Activated CD4-positive, alpha-beta T cell treated with anti-CD3 and anti-CD28 coated beads, Interleukin-2, amount 10 ng/mL, durations not matched to agents 24 days and 14 days (primary cell): ENCODE data around the gene MAP2K3. TPM values are rescaled to one million over a fixed set of nuclear protein-coding genes. Genes with fewer than 3 reads are reported as not detected.
A peak's percentile ranks its signal among the peaks of the same experiment; 100 is the strongest.
"Not testable (repeated sequence)": the region's sequence is repeated elsewhere in the genome, so short reads cannot be mapped to it uniquely, and the experiment has no call there.

Source experiments
- DNase-seq: peaks from one replicate; pipeline ENCODE4 v3.0.0; 2022
- H3K27ac Mint-ChIP-seq: one replicate; pipeline ENCODE4 v1.8.0; 2022; ENCODE audit warnings: mild to moderate bottlenecking, mixed read lengths
- H3K27me3 Mint-ChIP-seq: one replicate; pipeline ENCODE4 v1.8.0; 2022; ENCODE audit warnings: mixed read lengths
- H3K36me3 Mint-ChIP-seq: one replicate; pipeline ENCODE4 v1.8.0; 2022; ENCODE audit warnings: low read depth, mild to moderate bottlenecking, mixed read lengths
- H3K4me1 Mint-ChIP-seq: one replicate; pipeline ENCODE4 v1.8.0; 2021; ENCODE audit warnings: mixed read lengths
- H3K4me3 Mint-ChIP-seq: one replicate; pipeline ENCODE4 v1.8.0; 2022; ENCODE audit warnings: mild to moderate bottlenecking, moderate library complexity, mixed read lengths
- H3K9me3 Mint-ChIP-seq: one replicate; pipeline ENCODE4 v1.8.0; 2021; ENCODE audit warnings: mixed read lengths
- intact Hi-C: fragments of 100-400 bp; cut with micrococcal nuclease; formaldehyde crosslinking; loops from one replicate; pipeline ENCODE4 v1.15.1; 2023
- total RNA-seq: library from RNA; stranded (reverse); gene quantifications from 2 replicates; pipeline ENCODE4 v1.2.3, GENCODE V29; 2022

MAP2K3 gene
- total RNA-seq, 1 donor from 2014 or later: 166 TPM

DNA sequence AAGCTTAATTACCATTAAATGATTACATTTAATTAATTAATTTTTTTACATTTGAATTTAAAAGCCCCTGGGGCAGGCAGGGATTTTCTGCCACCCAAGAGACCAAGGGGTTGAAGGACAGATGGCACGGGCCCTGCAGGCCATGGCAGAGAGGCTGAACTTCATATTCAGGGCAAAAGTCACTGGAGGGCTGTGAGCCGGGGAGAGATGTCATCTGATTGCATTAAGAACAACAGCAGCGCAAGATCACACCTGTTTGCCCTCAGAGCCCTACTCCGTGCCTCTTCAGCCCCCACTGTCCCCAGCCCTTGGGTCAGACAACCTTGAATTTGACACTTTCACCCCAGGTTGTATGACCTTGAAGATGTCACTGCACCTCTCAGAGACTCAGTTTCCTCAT lies 35.9 kb downstream of the MAP2K3 start:
- DNase-seq, H3K9me3 Mint-ChIP-seq, H3K4me1 Mint-ChIP-seq, H3K27me3 Mint-ChIP-seq, H3K4me3 Mint-ChIP-seq, intact Hi-C loops, H3K36me3 Mint-ChIP-seq, H3K27ac Mint-ChIP-seq: not testable (repeated sequence)

DNA sequence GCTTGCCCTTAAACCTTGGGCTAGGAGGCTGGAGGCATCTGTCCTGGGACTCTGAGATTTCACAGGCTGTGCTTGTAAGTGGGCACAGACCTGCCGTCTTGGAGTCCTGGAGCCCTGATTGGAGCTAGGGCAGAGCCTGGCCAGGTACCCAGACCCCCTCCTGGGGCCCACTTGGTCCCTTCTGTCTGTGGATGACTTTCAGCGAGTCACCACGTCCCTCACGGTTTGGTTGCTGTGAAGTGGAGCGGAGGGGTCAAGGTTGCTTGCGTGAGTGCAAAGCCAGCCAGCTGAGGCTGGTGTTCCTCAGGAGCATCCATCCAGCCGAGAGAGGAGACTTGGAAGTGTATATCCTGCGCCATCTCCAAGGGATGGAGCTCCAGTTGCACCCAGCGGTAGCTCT lies 36.5 kb downstream of the MAP2K3 start:
- H3K36me3 Mint-ChIP-seq, H3K4me1 Mint-ChIP-seq: not testable (repeated sequence)

DNA sequence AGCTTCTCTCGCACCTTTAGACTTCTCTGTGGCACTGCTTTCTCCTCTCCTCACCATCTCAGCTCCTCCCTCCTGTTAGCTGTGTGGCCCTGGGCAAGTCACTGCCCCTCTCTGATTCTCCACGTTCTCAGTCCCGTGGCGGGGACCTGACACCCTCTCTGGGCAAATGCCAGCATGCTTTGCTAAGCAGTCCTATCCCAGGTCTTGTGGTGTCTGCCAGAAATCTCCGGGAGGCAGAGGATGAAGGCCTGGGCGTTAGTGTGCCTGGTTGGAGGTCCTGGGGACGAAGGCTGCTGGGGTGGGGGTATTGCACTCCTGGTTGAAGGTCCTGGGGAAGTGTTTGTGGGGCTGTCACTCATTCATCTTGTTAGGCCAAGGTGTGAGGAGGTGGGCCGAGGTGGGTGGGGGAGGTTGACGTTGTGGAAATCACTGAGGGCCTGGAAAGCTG lies 37.3 kb downstream of the MAP2K3 start:
- H3K27me3 Mint-ChIP-seq: peaks cover 11% of the 10 kb centered on the region
- H3K36me3 Mint-ChIP-seq, H3K4me3 Mint-ChIP-seq, H3K27ac Mint-ChIP-seq, DNase-seq, H3K9me3 Mint-ChIP-seq, H3K4me1 Mint-ChIP-seq: not testable (repeated sequence)
- intact Hi-C loops: loop anchor here (2.0 kb wide), 2 partner anchors 33 to 189 kb away; no protein-coding TSS in a partner anchor

More for the DNA sequence above, 36.5 kb downstream of the MAP2K3 start:
- H3K9me3 Mint-ChIP-seq, H3K27ac Mint-ChIP-seq, H3K27me3 Mint-ChIP-seq, H3K4me3 Mint-ChIP-seq, DNase-seq, intact Hi-C loops: not testable (repeated sequence)

DNA sequence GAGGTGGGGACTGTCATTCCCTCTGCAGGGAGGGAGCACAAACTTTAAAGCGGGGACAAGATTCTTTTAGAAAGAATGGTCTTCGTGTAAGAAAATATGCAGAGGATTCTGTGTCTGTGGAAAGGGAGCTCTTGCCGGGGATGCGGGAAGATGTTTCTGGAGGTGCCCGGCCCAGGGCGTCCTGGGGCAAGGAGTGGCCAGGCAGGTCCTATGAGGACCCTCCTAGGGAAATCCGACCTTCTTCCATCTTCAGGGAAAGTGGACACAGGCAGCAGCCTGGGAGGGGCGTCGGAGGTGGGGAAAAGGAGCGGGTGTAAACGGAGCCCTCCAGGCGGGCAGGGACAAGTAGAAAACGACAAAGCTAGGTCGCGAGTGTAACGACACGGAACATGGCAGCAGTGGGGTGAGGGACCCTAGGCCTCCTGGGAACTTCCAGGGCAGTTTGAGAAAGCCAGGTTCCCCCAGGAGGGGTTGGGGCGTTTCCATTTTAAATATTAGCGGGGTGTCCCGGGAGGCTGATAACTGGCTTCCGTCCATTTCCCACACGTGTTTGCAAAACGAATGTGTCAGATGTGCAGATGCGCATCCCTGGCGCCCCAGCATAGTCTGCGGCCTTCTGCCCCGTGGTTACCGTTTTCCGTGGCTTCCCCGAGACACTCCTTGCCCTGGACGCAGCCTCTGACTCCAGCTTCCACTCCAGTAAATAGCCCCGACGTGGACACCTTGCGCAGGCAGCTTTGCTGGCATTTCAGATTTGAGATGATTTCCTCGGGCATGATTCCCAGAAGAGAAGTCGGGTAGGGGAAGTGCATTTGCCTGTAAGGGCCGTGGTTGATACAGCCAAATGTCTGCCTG lies 39.0 kb downstream of the MAP2K3 start:
- not testable (repeated sequence) for H3K4me1 Mint-ChIP-seq, DNase-seq, H3K36me3 Mint-ChIP-seq, H3K27ac Mint-ChIP-seq, H3K9me3 Mint-ChIP-seq
- H3K4me3 Mint-ChIP-seq: peak overlapping the region; percentile 94
- H3K27me3 Mint-ChIP-seq: peaks cover 14% of the 10 kb centered on the region
- intact Hi-C loops: loop anchor here (2.0 kb wide), 2 partner anchors 35 to 187 kb away; no protein-coding TSS in a partner anchor

DNA sequence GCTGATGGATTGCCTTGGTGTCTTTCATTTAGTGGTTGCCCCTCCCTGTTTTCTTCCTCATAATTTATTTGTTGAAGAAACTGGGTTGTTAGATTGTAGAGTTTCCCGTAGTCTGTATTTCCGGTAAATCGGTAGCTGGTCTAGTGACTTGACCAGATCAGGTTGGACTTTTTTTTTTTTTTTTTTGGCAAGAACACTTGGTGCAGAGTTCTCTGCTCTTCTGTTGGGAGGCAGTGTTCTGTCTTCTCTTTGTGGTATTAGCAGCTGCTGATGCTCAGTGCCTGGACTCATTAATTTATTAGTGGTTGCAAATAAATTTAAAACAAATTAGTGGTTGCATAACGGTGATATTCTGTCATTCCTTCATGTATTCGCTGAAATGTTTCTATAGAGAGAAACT lies 40.2 kb downstream of the MAP2K3 start:
- H3K36me3 Mint-ChIP-seq, H3K9me3 Mint-ChIP-seq, intact Hi-C loops, H3K4me3 Mint-ChIP-seq, DNase-seq, H3K4me1 Mint-ChIP-seq, H3K27ac Mint-ChIP-seq: not testable (repeated sequence)
- peaks cover 18% of the 10 kb centered on the region for H3K27me3 Mint-ChIP-seq

DNA sequence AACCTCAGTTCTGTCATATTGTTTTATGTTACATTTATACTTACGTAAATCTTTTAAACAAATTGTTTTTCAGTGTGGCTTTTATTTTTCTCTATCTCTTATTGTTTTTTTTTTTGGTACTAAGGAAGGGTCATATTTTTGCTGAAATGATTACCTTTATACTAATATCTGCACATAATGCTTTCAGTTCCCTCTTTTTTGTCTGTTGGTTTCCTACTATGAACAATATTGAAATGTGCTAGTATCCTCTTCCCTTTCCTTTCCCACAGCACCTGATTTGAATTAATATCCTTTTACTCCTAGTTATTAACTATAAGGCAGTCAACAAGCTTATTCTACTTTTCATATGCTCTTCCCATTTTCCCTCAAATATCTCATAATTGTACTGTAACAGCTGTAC lies 43.4 kb downstream of the MAP2K3 start:
- H3K36me3 Mint-ChIP-seq, DNase-seq, intact Hi-C loops, H3K27ac Mint-ChIP-seq, H3K4me1 Mint-ChIP-seq, H3K4me3 Mint-ChIP-seq: not testable (repeated sequence)
- Mint-ChIP-seq H3K9me3 (peaks cover 10% of the 10 kb centered on the region), H3K27me3 (peaks cover 18% of the 10 kb centered on the region)

DNA sequence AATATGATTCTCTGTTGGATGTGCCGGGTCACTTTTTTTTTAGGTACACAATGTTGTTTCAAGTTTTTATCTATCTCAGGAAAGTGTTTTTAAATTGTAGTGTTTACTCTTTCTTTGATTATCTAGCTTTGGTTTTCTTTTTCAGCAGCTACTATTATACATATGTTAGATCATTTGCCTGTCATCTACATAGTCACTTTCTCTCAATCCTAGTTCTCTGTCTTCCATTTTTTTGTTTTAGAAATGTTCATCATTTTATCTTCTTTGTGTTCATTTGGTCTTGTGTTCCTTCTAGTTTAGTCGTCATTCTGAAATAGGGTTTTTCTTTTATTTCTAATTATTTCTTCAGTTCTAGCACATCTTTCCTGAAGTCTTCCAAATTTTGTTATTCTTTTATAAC lies 44.3 kb downstream of the MAP2K3 start:
- intact Hi-C loops, H3K4me3 Mint-ChIP-seq, DNase-seq, H3K4me1 Mint-ChIP-seq, H3K36me3 Mint-ChIP-seq, H3K27ac Mint-ChIP-seq: not testable (repeated sequence)
- Mint-ChIP-seq H3K27me3 (peaks cover 14% of the 10 kb centered on the region), H3K9me3 (peaks cover 10% of the 10 kb centered on the region)

DNA sequence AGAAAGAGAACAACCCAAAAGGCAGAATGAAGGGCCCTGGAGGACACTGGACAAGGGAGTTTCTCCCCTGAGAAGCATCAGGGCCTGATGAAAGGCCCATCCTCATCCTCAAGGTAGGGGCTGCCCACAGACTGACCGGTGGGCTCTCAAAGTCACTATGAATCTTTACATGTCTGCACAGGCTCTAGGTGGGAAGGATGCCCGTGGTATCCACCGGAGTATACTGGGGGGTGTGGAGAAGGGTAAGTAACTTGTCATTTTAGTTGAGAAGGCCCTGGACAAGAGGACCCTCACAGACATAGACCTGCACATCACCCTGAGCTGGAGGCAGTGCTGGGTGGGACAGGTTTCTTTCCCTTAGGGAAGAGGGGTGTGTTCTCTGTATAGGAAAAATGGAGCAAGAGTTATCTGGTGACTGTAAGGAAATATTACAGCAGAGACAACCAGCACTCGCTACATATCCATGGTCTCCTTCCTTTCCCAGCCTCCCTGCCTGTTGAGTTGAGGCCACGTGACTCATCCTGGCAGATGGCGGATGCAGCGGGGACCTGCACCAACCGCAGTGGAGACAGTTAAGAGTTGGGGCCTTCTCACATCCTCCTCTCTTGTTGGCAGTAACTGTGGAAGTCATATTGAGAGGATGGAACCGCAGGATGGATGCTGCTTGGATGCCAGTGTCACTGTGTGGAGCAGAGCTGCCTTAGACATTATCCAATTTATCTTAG lies 46.1 kb downstream of the MAP2K3 start:
- intact Hi-C loops: no loop called here
- Mint-ChIP-seq H3K27me3 (peaks cover 9% of the 10 kb centered on the region), H3K9me3 (peaks cover 10% of the 10 kb centered on the region), H3K36me3 (no peaks in the 10 kb centered on the region), H3K4me1 (peaks cover under 1% of the 10 kb centered on the region), H3K4me3 (no peak overlapping the region), H3K27ac (no peak overlapping the region)
- no peak for DNase-seq

DNA sequence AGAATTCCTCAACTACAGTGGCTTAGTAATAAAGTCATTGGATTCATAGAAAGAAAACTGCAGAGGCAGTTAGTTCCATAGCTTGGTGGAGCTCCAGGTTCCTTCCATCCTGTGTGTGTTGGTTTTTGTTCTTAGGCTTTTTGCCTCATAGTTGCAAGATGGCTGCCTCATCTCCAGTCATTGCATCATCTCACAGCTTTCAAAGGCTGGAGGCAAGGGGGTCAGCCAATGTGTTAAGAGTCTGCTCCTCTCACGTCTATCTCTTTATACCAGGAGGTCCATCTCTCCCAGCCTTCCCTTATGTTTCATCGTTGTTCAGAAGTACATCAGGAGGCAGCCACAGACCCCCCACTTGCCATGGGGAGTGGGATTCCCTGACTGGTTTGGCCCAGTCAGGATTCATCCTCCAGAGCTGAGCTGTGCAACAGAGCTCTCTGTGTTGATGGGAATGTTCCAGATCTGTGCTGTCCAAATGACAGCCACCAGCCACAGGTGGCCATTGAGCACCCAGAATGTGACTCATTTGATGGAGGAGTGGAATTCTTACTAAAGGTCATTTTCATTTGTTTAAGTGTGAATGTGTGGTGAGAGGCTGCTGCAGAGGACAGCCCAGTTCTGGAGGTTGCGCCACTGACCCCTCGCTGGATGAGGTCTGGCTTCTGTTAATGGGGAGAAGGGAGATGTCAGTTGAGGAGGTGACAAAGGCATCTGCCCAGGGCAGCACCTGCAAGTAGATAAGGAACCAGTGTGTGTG lies 52.2 kb downstream of the MAP2K3 start:
- H3K27me3 Mint-ChIP-seq, DNase-seq, H3K4me1 Mint-ChIP-seq, H3K36me3 Mint-ChIP-seq, intact Hi-C loops, H3K27ac Mint-ChIP-seq, H3K9me3 Mint-ChIP-seq, H3K4me3 Mint-ChIP-seq: not testable (repeated sequence)

DNA sequence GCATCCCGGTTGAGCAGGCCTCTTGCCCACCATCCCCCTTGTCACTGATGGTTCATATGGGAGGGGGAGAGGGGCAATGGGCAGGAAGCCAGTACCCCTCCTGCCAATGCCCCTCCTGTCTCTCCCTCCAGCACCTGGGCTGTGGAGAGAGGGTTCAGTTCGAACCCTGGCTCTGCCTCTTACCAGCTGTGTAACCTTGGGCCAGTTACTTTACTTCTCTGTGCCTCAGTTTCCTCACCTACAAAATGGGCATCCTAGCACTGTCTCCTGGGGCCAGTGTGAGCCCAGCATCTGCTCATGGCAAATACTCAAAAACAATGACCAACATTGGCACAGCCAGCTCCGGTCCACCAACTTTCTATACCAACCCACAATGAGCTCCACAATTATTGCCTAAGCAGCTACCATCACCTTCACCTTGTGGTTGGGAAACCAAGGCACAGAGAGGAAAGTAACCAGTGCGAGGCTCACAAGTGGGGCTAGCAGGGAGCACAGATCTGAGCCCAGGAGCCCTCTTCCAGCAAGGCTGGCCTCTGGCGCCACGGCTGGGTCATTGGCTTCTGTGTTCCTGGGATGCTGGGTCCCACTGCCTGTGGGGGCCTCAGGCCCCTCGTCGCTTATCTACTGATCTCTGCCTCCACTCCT lies 53.6 kb downstream of the MAP2K3 start:
- H3K4me1 Mint-ChIP-seq, H3K4me3 Mint-ChIP-seq, intact Hi-C loops, DNase-seq, H3K9me3 Mint-ChIP-seq, H3K27me3 Mint-ChIP-seq, H3K36me3 Mint-ChIP-seq, H3K27ac Mint-ChIP-seq: not testable (repeated sequence)

DNA sequence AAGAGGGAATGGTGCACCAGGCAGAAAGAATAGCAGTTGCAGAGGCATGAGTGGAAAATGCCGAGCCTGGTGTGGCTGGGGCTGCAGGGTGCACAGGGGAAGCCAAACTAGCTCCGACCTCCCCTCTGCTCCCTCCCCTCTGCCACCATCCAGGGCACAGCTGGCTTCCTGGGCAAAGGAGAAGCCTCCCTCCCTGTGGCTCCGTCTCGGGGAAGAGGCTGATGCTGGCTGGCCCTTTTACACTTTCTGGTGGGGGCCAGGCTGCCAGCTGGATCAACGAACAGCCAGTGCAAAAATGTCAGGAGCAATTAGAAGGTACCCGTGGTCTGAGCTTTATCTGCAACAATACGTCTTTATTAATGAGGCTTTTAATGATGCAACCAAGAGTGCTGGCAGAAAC lies 54.5 kb downstream of the MAP2K3 start:
- H3K4me3 Mint-ChIP-seq: no peak overlapping the region
- DNase-seq: no peak

DNA sequence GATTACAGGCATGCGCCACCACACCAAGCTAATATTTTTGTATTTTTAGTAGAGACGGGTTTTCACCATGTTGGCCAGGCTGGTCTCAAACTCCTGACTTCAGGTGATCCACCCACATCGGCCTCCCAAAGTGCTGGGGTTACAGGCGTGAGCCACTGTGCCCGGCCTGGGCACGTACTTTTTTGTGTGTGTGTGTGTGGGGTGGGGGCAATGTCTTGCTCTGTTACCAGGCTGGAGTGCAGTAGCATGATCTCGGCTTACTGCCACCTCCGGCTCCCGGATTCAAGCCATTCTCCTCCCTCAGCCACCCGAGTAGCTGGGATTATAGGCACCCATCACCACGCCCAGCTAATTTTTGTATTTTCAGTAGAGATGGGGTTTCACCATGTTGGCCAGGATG lies 55.1 kb downstream of the MAP2K3 start:
- H3K4me1 Mint-ChIP-seq, H3K27me3 Mint-ChIP-seq, H3K36me3 Mint-ChIP-seq, DNase-seq, H3K27ac Mint-ChIP-seq, H3K4me3 Mint-ChIP-seq, H3K9me3 Mint-ChIP-seq, intact Hi-C loops: not testable (repeated sequence)

More for the DNA sequence above, 54.5 kb downstream of the MAP2K3 start:
- Mint-ChIP-seq H3K4me1 (no peaks in the 10 kb centered on the region), H3K36me3 (no peaks in the 10 kb centered on the region), H3K9me3 (no peaks in the 10 kb centered on the region), H3K27ac (no peak overlapping the region), H3K27me3 (no peaks in the 10 kb centered on the region)
- intact Hi-C loops: no loop called here

DNA sequence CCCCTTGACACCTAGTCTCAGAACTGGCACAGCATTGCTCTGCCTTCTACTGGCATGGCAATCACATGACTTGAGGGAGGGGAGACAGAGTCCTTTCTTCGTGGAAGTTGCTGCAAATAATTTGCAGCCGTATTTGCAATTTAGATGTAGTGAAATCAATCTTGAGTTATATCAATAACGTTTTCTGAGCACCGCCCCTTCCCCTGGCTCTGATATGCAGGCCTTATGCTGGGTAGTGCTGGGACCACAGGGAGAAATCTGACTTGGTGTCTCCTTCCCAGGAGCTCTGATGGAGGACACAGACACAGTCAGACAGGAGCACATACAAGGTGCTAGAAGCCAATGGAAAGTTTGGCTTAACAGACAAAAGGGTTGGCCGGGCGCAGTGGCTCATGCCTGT lies 55.9 kb downstream of the MAP2K3 start:
- H3K36me3 Mint-ChIP-seq, H3K4me3 Mint-ChIP-seq, intact Hi-C loops, H3K27ac Mint-ChIP-seq, H3K27me3 Mint-ChIP-seq, DNase-seq, H3K9me3 Mint-ChIP-seq, H3K4me1 Mint-ChIP-seq: not testable (repeated sequence)
